Astrocyte of the spinal cord (primary cell): ENCODE data around the gene RNF10.
"Not testable (repeated sequence)": the region's sequence is repeated elsewhere in the genome, so short reads cannot be mapped to it uniquely, and the experiment has no call there.

ENCODE experiments used
- DNase-seq: peaks from one replicate; pipeline ENCODE4 v3.0.0; 2011; ENCODE audit warnings: low read depth, low spot score
- H3K4me3 ChIP-seq: 2 replicates; pipeline ENCODE4 v1.5.1; 2011; ENCODE audit warnings: low read depth, mild to moderate bottlenecking, low read length, moderate library complexity
- CTCF ChIP-seq: IDR thresholded peaks from 2 replicates; pipeline ENCODE4 v1.5.1; 2012; ENCODE audit warnings: low read depth, mild to moderate bottlenecking, low read length, inconsistent platforms
- in situ Hi-C: cut with HindIII; loops from 2 replicates; pipeline ENCODE4 v1.10.0; 2017; ENCODE audit warnings: low sequenced_read_pairs

The RNF10 gene

GRCh38 chr12:120534203-120534702 is at the start of gene RNF10:
Gene RNF10 (plus strand): TSS chr12:120534356. CDS start chr12:120534812, 456 bp downstream.
- in situ Hi-C loops: no loop called here
- TF ChIP-seq CTCF: no peak
- H3K4me3 ChIP-seq: peak within 1 kb of the TSS; percentile 91
- DNase-seq: peak; percentile 87

GRCh38 chr12:120485961-120486881 is 47.9 kb upstream of the RNF10 start:
- no peak for TF ChIP-seq CTCF
- no peak for DNase-seq
- in situ Hi-C loops: no loop called here
- H3K4me3 ChIP-seq: no peak overlapping the region

- in situ Hi-C loops: not testable (repeated sequence)
Observed at GRCh38 chr12:120487552-120487951, 46.6 kb upstream of the RNF10 start.

GRCh38 chr12:120488057-120488640 is 46.0 kb upstream of the RNF10 start:
- no peak for DNase-seq
- in situ Hi-C loops: no loop called here
- TF ChIP-seq CTCF: no peak
- H3K4me3 ChIP-seq: no peak overlapping the region

More at GRCh38 chr12:120487552-120487951, 46.6 kb upstream of the RNF10 start:
- DNase-seq, H3K4me3 ChIP-seq: not testable (repeated sequence)

- H3K4me3 ChIP-seq: no peak overlapping the region
- TF ChIP-seq CTCF: no peak
- in situ Hi-C loops: no loop called here
- no peak for DNase-seq
Observed at GRCh38 chr12:120489018-120489417, 45.1 kb upstream of the RNF10 start.

- H3K4me3 ChIP-seq: no peak overlapping the region
- in situ Hi-C loops: no loop called here
- TF ChIP-seq CTCF: no peak
- DNase-seq: no peak
Observed at GRCh38 chr12:120490325-120490724, 43.8 kb upstream of the RNF10 start.
